Spinal cord (tissue), 10 donors: ENCODE results near the gene LRP1. TPM values are rescaled to one million over a fixed set of nuclear protein-coding genes. Genes with fewer than 3 reads are reported as not detected.

Experiments
- DNase-seq, 6 donors: peaks; one replicate each; pipeline versions ENCODE4 v3.0.0 to v3.0.0-alpha.2; 2013 to 2015; ENCODE audit warnings: low spot score in 6 of 6, low read depth in 4 of 6
- H3K27ac ChIP-seq: one replicate; pipeline ENCODE4 v1.5.1; 2013; ENCODE audit warnings: low read depth, low read length, control low read depth
- H3K27me3 ChIP-seq: one replicate; pipeline ENCODE4 v1.6.1; 2013; ENCODE audit warnings: low read length; ENCODE audit not compliant: control insufficient read depth, insufficient read depth
- H3K36me3 ChIP-seq: one replicate; pipeline ENCODE4 v1.6.1; 2013; ENCODE audit warnings: low read length; ENCODE audit not compliant: control insufficient read depth, insufficient read depth
- H3K4me1 ChIP-seq: one replicate; pipeline ENCODE4 v1.6.1; 2013; ENCODE audit warnings: low read length; ENCODE audit not compliant: control insufficient read depth, insufficient read depth
- H3K4me3 ChIP-seq: one replicate; pipeline ENCODE4 v1.5.1; 2013; ENCODE audit warnings: low read depth, low read length, control low read depth
- H3K9me3 ChIP-seq: one replicate; pipeline ENCODE4 v1.6.1; 2013; ENCODE audit warnings: low read length; ENCODE audit not compliant: control insufficient read depth, insufficient read depth
- WGBS: methylation state at CpG from one replicate; pipeline ENCODE4 v1.1.5; 2013; ENCODE audit warnings: missing lambda C conversion rate; ENCODE audit not compliant: insufficient coverage; 5-methylcytosine and 5-hydroxymethylcytosine counted together
- polyA plus RNA-seq, 2 donors: library from polyadenylated mRNA; unstranded; fragments of 120-200 nt; gene quantifications; one replicate each; pipeline ENCODE4 v1.2.1, GENCODE V29; 2013; ENCODE audit not compliant: insufficient read length in 2 of 2
- total RNA-seq, 2 donors: library from RNA; depleted of rRNA in 1 of 2; stranded (reverse); fragments of 120-200 nt in 1 of 2; fragments of >200 nt in 1 of 2; gene quantifications; one replicate each; pipeline versions ENCODE4 v1.2.3 to v1.2.4, GENCODE V29; 2013 to 2014
- donor health status: healthy.

The LRP1 gene
- total and polyA plus RNA-seq, 4 donors, result 182 to 319 (median 239) TPM

- H3K36me3 ChIP-seq, result peaks cover 53% of the 10 kb centered on the region
- peaks cover 70% of the 10 kb centered on the region for H3K4me1 ChIP-seq
- 12% methylated on average over 8 of the region's 18 CpGs for WGBS
- H3K27ac ChIP-seq, result peak overlapping the region; percentile 90
- H3K9me3 ChIP-seq, result no peaks in the 10 kb centered on the region
- H3K27me3 ChIP-seq, result no peaks in the 10 kb centered on the region
- H3K4me3 ChIP-seq, result no peak overlapping the region
- peak in 5 of 6 donors; percentile 62 to 92 (median 78) for DNase-seq
These were observed 7.4 kb downstream of the LRP1 start for GRCh38 chr12:57135527-57136326.

GRCh38 chr12:57138526-57139272 lies 10.4 kb downstream of the LRP1 start:
- H3K4me3 ChIP-seq, result no peak overlapping the region
- H3K9me3 ChIP-seq, result no peaks in the 10 kb centered on the region
- H3K27ac ChIP-seq, result peak overlapping the region; percentile 6
- DNase-seq, result no peak
- H3K36me3 ChIP-seq, result peaks cover 74% of the 10 kb centered on the region
- no peaks in the 10 kb centered on the region for H3K27me3 ChIP-seq
- peaks cover 69% of the 10 kb centered on the region for H3K4me1 ChIP-seq
- 67% methylated on average over 6 of the region's 13 CpGs for WGBS

DNA sequence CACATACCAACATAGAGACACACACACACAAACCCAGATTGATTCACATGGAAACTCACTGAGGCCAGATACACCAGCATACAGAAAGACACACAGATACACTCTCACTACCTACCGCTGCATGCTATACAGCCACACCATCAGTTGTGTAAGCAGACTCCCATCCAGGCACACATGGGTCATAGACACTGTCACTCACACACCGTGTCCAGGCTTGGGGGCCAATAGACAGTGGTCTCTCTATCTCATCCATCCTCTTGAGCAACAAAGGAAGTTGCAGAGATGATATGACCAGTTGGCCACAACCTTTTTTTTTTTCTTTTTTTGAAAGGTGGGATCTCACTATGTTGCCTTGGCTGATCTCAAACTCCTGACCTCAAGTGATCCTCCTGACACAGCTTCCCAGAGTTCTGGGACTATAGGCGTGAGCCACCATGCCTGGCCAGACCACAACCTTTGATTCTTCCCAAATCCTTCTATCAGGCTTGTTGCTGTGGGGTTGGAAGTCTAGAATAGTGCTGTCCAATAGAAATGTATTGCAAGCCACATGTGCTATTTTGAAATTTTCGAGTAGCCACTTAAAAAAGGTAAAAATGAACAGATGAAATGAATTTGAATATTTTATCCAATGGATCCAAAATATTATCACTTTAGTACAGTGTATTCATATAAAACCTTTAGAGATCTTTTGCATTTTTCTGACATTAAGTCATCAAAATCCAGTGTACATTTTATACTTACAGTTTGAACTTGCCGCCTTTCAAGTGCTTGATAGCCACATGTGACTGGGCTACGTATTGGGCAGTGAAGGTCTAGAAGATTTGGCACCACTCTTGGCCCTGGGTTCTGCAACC lies 11.7 kb downstream of the LRP1 start:
- 85% methylated on average over 3 of the region's 6 CpGs for whole genome bisulfite sequencing
- no peaks in the 10 kb centered on the region for H3K9me3 ChIP-seq
- no peak for DNase-seq
- H3K4me1 ChIP-seq, result peaks cover 60% of the 10 kb centered on the region
- no peaks in the 10 kb centered on the region for H3K27me3 ChIP-seq
- no peak overlapping the region for H3K27ac ChIP-seq
- H3K4me3 ChIP-seq, result no peak overlapping the region
- peaks cover 83% of the 10 kb centered on the region for H3K36me3 ChIP-seq

- 89% methylated on average over 6 of the region's 8 CpGs for WGBS
- Histone ChIP-seq H3K4me3 (no peak overlapping the region), H3K27ac (no peak overlapping the region), H3K36me3 (peaks cover 86% of the 10 kb centered on the region), H3K9me3 (no peaks in the 10 kb centered on the region), H3K4me1 (peaks cover 59% of the 10 kb centered on the region), H3K27me3 (no peaks in the 10 kb centered on the region)
- no peak for DNase-seq
These were observed 13.0 kb downstream of the LRP1 start for GRCh38 chr12:57141249-57141648.

GRCh38 chr12:57142121-57142520 lies 13.8 kb downstream of the LRP1 start:
- 68% methylated on average over 5 of the region's 9 CpGs for WGBS
- Histone ChIP-seq H3K4me1 (peaks cover 59% of the 10 kb centered on the region), H3K27me3 (no peaks in the 10 kb centered on the region), H3K36me3 (peaks cover 92% of the 10 kb centered on the region), H3K27ac (peak overlapping the region; percentile 72), H3K9me3 (no peaks in the 10 kb centered on the region), H3K4me3 (no peak overlapping the region)
- no peak for DNase-seq

GRCh38 chr12:57142727-57143126 lies 14.4 kb downstream of the LRP1 start:
- no peaks in the 10 kb centered on the region for H3K27me3 ChIP-seq
- peaks cover 62% of the 10 kb centered on the region for H3K4me1 ChIP-seq
- peak in 2 of 6 donors; percentile 15 to 62 for DNase-seq
- WGBS, result 17% methylated on average over 2 of the region's 7 CpGs
- H3K36me3 ChIP-seq, result peaks cover 94% of the 10 kb centered on the region
- H3K27ac ChIP-seq, result peak overlapping the region; percentile 72
- no peak overlapping the region for H3K4me3 ChIP-seq
- no peaks in the 10 kb centered on the region for H3K9me3 ChIP-seq

GRCh38 chr12:57143454-57143853 lies 15.2 kb downstream of the LRP1 start:
- peaks cover 92% of the 10 kb centered on the region for H3K36me3 ChIP-seq
- no peaks in the 10 kb centered on the region for H3K9me3 ChIP-seq
- peak overlapping the region; percentile 72 for H3K27ac ChIP-seq
- DNase-seq, result no peak
- no peaks in the 10 kb centered on the region for H3K27me3 ChIP-seq
- H3K4me1 ChIP-seq, result peaks cover 62% of the 10 kb centered on the region
- 54% methylated on average over 4 of the region's 4 CpGs for WGBS
- H3K4me3 ChIP-seq, result no peak overlapping the region

DNA sequence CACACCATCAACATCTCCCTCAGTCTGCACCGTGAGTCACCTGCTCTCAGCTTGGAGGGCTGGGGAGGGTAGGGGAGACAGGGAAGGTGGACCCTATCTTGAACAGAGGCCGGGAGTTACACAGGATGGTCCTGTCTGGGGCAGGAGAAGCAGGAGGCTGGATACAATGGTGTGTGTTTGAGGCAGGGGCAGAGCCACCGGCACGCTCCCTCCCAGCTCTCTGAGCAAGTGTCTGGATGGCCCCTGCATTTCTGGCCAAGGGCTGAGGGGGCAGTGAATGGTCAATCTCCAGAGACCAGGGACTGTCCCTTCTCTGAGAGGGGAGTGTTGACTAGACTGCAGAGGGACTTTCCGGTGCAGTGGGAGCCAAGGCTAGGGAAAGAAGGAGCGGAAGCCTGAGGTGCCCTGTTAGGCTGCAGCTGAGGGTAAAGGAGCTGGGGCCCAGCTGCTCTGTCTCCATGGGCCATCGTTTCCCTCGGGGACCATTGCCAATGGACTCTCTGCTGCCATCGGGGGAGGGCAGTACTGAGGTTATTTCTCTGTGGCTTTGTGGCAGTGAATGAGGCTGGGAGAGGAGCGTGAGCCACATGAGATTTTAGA lies 17.3 kb downstream of the LRP1 start:
- no peaks in the 10 kb centered on the region for H3K9me3 ChIP-seq
- H3K4me3 ChIP-seq, result no peak overlapping the region
- no peaks in the 10 kb centered on the region for H3K27me3 ChIP-seq
- peaks cover 93% of the 10 kb centered on the region for H3K36me3 ChIP-seq
- WGBS, result 58% methylated on average over 6 of the region's 10 CpGs
- peaks cover 80% of the 10 kb centered on the region for H3K4me1 ChIP-seq
- H3K27ac ChIP-seq, result peak overlapping the region; percentile 54
- peak in 1 of 6 donors; percentile 49 for DNase-seq

GRCh38 chr12:57146092-57146491 lies 17.8 kb downstream of the LRP1 start:
- H3K36me3 ChIP-seq, result peaks cover 94% of the 10 kb centered on the region
- H3K4me3 ChIP-seq, result no peak overlapping the region
- H3K27ac ChIP-seq, result peak overlapping the region; percentile 54
- no peak for DNase-seq
- H3K4me1 ChIP-seq, result peaks cover 84% of the 10 kb centered on the region
- WGBS, result no CpG with 5 or more reads among the region's 2 CpGs
- H3K27me3 ChIP-seq, result no peaks in the 10 kb centered on the region
- H3K9me3 ChIP-seq, result no peaks in the 10 kb centered on the region
